ENCODE measurements around the gene ANKRD36C.
"Not testable (repeated sequence)": the region's sequence is repeated elsewhere in the genome, so short reads cannot be mapped to it uniquely, and the experiment has no call there.

GRCh38 chr2:95990884-95991283 is 740 bp downstream of the ANKRD36C start:
- TF ChIP-seq, protein P1, sequence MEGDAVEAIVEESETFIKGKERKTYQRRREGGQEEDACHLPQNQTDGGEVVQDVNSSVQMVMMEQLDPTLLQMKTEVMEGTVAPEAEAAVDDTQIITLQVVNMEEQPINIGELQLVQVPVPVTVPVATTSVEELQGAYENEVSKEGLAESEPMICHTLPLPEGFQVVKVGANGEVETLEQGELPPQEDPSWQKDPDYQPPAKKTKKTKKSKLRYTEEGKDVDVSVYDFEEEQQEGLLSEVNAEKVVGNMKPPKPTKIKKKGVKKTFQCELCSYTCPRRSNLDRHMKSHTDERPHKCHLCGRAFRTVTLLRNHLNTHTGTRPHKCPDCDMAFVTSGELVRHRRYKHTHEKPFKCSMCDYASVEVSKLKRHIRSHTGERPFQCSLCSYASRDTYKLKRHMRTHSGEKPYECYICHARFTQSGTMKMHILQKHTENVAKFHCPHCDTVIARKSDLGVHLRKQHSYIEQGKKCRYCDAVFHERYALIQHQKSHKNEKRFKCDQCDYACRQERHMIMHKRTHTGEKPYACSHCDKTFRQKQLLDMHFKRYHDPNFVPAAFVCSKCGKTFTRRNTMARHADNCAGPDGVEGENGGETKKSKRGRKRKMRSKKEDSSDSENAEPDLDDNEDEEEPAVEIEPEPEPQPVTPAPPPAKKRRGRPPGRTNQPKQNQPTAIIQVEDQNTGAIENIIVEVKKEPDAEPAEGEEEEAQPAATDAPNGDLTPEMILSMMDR (IDR thresholded peaks at IDR 0.05) = not testable (repeated sequence)
- not testable (repeated sequence) for TF ChIP-seq SIN3A (IDR thresholded peaks at IDR 0.05; ENCODE audit: borderline replicate concordance, insufficient read depth, low read depth, low read length); POLR2AphosphoS5 (IDR thresholded peaks at IDR 0.05; ENCODE audit: low read depth, low read length); TCF7L2 (IDR thresholded peaks at IDR 0.05; ENCODE audit: low read depth, low read length)
- TF ChIP-seq, protein P2, sequence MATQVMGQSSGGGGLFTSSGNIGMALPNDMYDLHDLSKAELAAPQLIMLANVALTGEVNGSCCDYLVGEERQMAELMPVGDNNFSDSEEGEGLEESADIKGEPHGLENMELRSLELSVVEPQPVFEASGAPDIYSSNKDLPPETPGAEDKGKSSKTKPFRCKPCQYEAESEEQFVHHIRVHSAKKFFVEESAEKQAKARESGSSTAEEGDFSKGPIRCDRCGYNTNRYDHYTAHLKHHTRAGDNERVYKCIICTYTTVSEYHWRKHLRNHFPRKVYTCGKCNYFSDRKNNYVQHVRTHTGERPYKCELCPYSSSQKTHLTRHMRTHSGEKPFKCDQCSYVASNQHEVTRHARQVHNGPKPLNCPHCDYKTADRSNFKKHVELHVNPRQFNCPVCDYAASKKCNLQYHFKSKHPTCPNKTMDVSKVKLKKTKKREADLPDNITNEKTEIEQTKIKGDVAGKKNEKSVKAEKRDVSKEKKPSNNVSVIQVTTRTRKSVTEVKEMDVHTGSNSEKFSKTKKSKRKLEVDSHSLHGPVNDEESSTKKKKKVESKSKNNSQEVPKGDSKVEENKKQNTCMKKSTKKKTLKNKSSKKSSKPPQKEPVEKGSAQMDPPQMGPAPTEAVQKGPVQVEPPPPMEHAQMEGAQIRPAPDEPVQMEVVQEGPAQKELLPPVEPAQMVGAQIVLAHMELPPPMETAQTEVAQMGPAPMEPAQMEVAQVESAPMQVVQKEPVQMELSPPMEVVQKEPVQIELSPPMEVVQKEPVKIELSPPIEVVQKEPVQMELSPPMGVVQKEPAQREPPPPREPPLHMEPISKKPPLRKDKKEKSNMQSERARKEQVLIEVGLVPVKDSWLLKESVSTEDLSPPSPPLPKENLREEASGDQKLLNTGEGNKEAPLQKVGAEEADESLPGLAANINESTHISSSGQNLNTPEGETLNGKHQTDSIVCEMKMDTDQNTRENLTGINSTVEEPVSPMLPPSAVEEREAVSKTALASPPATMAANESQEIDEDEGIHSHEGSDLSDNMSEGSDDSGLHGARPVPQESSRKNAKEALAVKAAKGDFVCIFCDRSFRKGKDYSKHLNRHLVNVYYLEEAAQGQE (IDR thresholded peaks at IDR 0.05; ENCODE audit: insufficient read depth in 1 of 2, low read depth in 2 of 2, low read length in 1 of 2) = not testable (repeated sequence)

All from Panc1 (cell line).